Mononuclear cell (primary cell): Measurements from ENCODE around the gene RTRAF. TPM values are rescaled to one million over a fixed set of nuclear protein-coding genes. Genes with fewer than 3 reads are reported as not detected.

Experiments used
- H3K27me3 ChIP-seq: 2 replicates; pipeline ENCODE4 v1.6.0; 2011; ENCODE audit warnings: low read length, control low read depth; ENCODE audit not compliant: insufficient read depth
- H3K4me1 ChIP-seq: 2 replicates; pipeline ENCODE4 v1.5.1; 2011; ENCODE audit warnings: mild to moderate bottlenecking, low read length, control low read depth; ENCODE audit not compliant: insufficient read depth
- H3K4me3 ChIP-seq: 2 replicates; pipeline ENCODE4 v1.5.1; 2011; ENCODE audit warnings: mild to moderate bottlenecking, low read length, moderate library complexity
- H3K9me3 ChIP-seq: 2 replicates; pipeline ENCODE4 v1.5.1; 2011; ENCODE audit warnings: low read depth, mild to moderate bottlenecking, control low read depth, low read length
- total RNA-seq: library from RNA; depleted of rRNA; stranded (reverse); fragments of >200 nt; gene quantifications from one replicate; pipeline ENCODE4 v1.2.3, GENCODE V29; 2012

Gene RTRAF
- total RNA-seq, 1 donor, result 99.7 TPM

DNA sequence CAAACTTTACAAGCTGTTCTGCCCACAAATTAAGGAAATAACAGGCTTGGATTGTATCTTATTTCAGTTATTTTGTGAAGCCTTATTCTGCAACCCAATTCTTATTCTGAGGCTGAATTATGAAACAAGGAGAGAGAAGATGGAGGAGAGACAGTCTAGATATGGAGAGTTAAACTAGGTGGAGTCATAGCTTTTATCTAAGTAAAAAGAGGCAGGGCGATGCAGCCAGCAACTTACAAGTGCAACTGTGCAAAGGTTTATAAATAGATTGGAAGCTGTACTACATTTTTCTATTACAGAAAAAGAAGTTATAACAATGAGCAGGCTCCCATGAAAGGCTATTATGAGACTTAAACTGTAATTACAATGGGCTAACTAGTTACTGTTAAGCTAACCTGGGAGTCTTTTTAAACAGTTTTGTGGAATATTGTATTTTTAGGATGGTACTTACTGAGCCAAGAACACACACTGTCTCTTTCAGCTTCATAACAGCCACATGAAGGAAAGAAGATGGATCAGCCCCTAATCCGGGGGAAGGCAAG lies 57.1 kb downstream of the RTRAF start:
- H3K27me3 ChIP-seq, result no peaks in the 10 kb centered on the region
- no peak overlapping the region for H3K4me3 ChIP-seq
- H3K9me3 ChIP-seq, result no peaks in the 10 kb centered on the region
- no peaks in the 10 kb centered on the region for H3K4me1 ChIP-seq

DNA sequence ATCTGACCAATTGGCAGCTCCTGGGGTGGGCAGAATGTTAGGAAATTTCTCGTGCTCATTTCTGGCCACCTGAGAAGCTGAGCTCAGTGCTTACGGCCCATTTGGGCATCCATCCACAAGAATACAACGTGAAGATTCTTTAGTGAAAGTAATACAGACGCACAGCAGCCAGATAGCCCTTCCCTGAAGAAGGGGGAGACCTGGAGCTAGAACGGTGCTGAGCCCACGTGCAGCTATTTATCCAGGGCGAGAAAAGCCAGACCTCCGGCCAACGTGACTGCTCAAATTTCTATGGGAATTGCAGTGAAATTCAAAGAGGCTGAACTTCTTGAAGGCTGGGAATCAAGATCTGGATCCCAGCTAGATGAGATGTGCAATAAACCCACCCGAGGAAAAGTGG lies 58.8 kb downstream of the RTRAF start:
- H3K4me1 ChIP-seq, result no peaks in the 10 kb centered on the region
- no peaks in the 10 kb centered on the region for H3K27me3 ChIP-seq
- H3K9me3 ChIP-seq, result no peaks in the 10 kb centered on the region
- H3K4me3 ChIP-seq, result no peak overlapping the region

DNA sequence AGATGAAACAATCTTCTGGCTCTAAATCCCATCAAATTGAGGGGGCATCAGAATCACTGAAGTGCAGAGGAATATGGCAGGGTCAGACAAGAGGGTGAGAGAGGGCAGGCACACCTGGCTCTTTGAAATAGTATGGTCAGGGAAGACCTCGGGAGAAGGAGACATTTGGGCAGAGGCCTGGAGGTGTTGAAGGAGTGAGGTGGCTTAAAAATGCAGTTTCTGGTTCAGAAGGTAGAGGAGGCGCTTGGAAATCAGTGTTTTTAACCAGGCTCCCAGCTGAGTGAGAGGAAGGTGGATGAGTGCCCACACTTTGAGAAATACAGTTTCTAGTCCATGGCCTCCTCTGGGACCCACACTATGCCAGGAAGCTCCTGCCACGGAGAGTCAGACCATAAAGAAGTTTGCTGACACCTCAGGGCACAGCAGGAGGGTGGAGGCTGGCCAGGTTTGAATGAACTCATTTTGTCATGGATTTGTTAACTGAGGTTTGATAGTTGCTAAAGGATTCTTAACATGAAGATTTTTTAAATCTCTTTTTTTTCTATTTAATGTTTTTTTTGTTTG lies 59.4 kb downstream of the RTRAF start:
- no peaks in the 10 kb centered on the region for H3K4me1 ChIP-seq
- H3K27me3 ChIP-seq, result no peaks in the 10 kb centered on the region
- H3K4me3 ChIP-seq, result no peak overlapping the region
- H3K9me3 ChIP-seq, result no peaks in the 10 kb centered on the region

DNA sequence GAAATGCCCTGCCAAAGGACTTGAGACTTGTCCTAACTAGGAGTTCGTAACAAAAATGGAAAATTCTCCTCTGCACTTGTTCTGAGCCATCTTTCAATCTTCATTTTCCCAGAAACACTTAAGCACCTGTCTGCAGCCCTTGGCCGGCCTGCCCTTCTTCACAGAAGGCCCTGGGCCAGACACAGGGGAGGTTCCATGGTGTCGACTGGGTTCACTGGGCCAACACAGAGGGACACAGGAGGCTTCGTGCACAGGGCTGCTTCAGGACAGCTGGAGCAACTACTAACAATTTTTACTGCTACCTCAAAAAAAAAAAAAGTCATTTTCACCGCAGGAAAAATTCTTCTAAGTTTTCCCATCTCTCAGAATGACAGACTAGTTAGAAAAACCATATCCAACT lies 59.9 kb downstream of the RTRAF start:
- H3K27me3 ChIP-seq, result no peaks in the 10 kb centered on the region
- no peaks in the 10 kb centered on the region for H3K9me3 ChIP-seq
- no peaks in the 10 kb centered on the region for H3K4me1 ChIP-seq
- no peak overlapping the region for H3K4me3 ChIP-seq

DNA sequence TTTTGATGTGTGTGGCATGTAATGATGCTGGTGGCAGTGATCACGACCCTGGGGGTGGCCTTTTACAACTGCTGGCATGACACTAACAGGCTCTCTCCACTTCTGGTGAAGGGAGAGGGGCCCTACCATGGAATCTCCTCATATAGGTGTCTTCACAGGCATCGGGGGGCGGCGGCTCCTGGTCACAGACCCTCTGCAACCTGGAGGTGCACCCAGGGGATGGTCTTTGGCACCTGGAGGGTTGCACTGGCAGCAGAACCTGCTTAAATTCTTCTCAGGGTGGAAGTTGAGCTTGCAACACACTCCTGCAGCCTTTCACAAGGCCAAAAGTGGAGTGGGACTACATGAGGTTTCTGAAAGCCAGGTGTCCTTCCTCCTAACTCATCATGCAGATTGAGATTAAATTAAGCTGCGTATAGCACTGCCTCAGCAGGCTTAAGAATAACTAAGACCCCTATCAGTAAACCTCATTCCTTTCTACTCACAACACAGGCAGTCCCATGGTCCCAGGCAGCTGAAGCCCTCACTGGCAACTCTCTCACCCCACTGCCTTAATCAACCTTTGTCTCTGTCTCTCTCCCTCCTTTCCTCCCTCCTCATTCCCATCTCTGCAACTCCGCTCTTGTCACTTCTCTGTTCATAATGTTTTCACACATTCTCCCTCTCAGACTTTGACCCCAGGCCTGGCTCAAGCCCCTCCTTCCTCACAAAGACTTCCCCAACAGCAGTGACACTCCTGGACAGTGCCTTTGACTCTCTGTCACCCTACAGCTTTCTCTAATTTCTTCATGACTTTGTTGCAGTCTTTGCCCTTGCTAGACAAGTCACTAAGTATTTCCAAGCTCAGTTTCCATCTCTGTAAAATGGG lies 60.6 kb downstream of the RTRAF start:
- no peaks in the 10 kb centered on the region for H3K27me3 ChIP-seq

DNA sequence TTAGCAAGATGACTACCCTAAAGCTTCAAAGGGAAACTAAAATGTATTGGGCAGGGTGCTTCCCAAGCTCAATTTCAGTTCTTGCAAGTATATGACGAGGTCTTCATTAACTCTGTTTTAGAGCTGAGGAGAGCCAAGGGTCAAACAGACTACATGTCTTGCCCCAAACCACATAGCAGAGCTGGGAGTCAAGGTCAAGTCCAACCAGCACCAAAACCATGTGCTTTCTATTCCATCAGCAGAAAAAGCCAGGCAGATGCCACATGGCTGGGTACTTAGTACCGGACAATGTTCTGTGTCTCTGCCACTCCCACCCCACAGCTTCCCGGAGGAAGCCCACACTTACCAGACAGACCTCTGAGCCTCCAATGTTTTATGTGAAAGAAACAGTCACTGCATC lies 61.9 kb downstream of the RTRAF start:
- H3K4me1 ChIP-seq, result no peaks in the 10 kb centered on the region
- H3K4me3 ChIP-seq, result no peak overlapping the region
- no peaks in the 10 kb centered on the region for H3K27me3 ChIP-seq
- H3K9me3 ChIP-seq, result no peaks in the 10 kb centered on the region

More for the DNA sequence above, 60.6 kb downstream of the RTRAF start:
- Histone ChIP-seq H3K9me3 (no peaks in the 10 kb centered on the region), H3K4me1 (no peaks in the 10 kb centered on the region), H3K4me3 (no peak overlapping the region)

DNA sequence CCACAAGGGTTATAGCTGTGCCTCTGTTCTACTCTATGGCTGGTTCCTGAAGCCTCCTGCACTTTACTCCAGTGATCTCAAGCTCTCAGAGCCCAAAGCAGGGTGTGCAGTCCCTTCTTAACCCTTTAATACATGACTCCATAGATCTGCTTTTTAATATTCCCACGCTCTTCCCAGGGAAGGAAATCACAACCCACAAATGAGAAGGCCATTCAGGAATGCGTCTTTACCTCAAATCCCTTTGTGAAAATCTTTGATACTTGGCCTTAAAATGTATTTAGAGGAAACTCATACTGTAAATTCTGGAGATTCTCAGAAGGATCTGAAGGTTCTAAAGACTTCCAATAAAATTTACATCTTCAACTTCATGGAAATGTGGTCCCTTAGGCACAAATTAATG lies 62.5 kb downstream of the RTRAF start:
- Histone ChIP-seq H3K4me3 (no peak overlapping the region), H3K4me1 (no peaks in the 10 kb centered on the region), H3K9me3 (no peaks in the 10 kb centered on the region), H3K27me3 (no peaks in the 10 kb centered on the region)

DNA sequence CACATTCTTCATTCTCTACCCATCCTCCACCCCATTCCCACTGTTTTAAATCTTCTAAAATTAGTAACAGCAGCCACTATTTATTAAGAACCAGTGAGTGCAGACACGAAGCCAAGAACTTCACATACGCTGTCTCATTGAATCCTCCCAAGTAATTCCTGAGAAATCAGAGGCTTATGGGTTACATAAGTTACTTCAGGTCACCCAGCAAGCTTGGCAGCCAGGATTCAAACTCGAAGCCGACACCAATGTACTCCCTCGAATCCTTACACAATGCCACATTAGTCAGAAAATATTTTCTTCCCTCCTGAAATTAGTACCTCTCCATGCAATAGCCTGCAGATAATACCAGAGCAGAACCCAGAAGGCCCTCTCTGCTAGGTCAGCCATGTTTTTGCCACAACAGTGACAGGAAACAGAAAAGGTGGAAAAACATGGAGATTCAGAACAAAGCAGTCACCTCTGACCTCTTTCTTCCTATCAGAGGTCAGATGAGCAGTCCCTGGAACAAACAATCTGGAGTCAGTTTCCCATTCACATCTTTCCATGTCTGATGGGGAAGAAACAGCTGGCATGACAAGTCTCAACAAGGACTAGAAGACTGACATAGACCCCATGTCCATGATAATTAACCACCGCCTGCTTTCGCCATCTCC lies 63.1 kb downstream of the RTRAF start:
- H3K4me1 ChIP-seq, result no peaks in the 10 kb centered on the region
- H3K4me3 ChIP-seq, result no peak overlapping the region
- no peaks in the 10 kb centered on the region for H3K9me3 ChIP-seq

DNA sequence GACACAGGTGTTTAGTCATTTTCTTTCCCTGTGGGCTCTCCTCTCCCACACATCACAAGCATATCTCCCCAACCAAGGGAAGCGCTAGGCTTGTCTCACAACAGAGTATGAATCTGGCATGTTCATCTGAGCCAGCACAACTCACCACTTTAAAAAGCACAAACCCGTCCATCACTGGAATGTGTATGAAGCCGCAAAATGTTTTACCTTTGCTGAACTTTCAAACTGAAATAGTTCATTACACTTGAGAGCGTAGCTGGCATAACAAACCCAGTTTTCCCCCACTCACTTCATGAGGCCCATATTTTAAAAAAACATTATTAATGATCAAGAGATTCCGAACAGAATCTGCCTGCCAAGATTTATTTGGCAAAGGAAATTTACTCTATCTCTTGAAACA lies 63.7 kb downstream of the RTRAF start:
- H3K4me1 ChIP-seq, result no peaks in the 10 kb centered on the region
- H3K4me3 ChIP-seq, result no peak overlapping the region
- H3K9me3 ChIP-seq, result no peaks in the 10 kb centered on the region
- H3K27me3 ChIP-seq, result no peaks in the 10 kb centered on the region

More for the DNA sequence above, 63.1 kb downstream of the RTRAF start:
- no peaks in the 10 kb centered on the region for H3K27me3 ChIP-seq

DNA sequence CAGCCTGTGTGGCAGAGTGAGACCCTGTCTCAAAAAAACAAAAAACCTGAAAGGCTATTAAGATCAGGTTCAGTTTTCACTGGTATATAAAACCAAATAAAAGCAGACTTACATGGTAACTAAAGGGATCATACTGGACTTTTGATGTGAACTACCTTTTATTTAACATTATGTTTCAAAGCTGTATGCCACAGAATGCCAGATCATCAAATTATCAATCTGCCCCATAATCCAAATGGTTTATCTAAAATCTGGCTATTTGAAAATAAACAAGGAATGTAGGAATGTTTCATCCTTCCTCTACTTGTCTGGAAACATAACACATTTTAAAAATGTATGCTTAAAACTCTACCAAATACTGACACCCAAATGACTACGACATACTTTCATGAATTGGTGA lies 65.3 kb downstream of the RTRAF start:
- H3K27me3 ChIP-seq, result no peaks in the 10 kb centered on the region
- no peak overlapping the region for H3K4me3 ChIP-seq
- H3K4me1 ChIP-seq, result no peaks in the 10 kb centered on the region
- no peaks in the 10 kb centered on the region for H3K9me3 ChIP-seq

DNA sequence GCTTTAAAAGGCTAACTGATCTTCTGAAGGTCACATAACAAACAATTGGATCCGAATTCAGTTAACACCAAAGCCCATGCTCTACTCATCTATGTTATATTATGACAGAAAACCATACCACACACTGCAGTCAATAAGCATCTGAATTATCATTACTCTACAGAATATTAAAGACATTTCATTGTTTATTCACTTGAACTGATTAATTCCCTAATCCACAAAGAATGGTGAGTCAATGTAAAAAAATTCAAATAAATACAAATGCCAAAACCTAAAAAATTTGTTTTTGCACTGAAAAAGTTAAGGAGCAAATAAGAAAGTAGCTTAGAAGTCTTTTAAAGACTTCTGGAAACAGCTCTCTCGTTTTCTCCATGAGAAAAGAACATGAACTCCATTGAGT lies 65.8 kb downstream of the RTRAF start:
- Histone ChIP-seq H3K9me3 (no peaks in the 10 kb centered on the region), H3K27me3 (no peaks in the 10 kb centered on the region), H3K4me3 (no peak overlapping the region), H3K4me1 (no peaks in the 10 kb centered on the region)

DNA sequence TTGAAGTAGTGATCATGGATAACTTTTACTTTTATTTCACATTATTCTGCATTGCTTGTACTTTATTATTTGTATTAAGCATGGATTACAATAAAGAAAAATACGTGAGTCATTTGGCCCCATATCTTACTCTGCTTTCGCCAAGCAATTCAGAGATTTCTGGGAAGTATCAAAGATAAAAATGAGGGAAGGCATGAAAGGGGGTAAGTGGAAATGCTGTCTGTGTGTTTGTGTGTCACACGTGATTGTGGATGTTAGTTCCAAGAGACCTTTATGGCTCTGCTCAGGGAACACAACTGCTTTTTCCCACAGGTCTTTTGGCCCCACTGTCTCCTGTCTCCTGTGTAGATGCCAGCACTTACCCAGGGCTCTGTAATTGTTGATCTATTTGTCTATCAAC lies 69.0 kb downstream of the RTRAF start:
- Histone ChIP-seq H3K4me3 (no peak overlapping the region), H3K27me3 (peaks cover 9% of the 10 kb centered on the region), H3K4me1 (no peaks in the 10 kb centered on the region), H3K9me3 (no peaks in the 10 kb centered on the region)

DNA sequence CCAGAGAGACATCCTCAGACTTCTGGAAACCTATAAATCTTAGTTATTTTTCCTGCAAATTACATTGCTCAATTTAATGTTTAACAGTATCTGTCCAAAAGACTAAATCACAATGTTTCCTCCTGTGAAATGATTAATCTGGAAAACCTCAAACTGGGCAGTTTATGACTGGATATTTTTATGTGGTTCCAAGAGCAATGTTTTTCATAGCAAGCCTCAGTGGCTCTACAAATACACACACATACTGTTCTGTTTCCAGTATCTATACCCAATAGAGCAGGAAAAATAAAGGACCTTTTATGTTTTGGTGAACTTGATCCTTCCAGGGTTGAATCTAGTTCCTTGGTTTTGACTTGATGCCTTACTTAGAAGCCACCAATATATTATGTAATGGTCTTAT lies 70.3 kb downstream of the RTRAF start:
- H3K27me3 ChIP-seq, result peaks cover 9% of the 10 kb centered on the region
- no peak overlapping the region for H3K4me3 ChIP-seq
- H3K9me3 ChIP-seq, result no peaks in the 10 kb centered on the region
- no peaks in the 10 kb centered on the region for H3K4me1 ChIP-seq

DNA sequence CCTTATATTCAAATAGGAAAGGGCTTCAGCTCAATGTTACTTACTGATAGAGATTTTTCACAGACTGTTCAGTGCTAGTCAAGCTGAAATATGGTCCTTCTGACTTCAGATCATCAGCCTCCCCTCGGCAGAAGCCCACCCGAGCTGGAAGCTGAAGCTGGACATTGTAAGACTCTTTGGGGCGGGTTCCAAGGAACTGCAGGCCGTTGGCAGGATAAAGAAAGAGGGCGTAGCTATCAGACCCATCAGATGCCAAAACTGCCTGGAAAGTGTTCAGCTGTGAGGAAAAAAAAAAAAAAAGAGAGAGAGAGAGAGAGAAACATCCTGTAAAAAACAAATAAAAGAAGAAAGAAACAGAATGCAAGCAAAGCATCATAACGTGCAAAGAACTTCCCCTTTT lies 70.7 kb downstream of the RTRAF start:
- Histone ChIP-seq H3K4me3 (no peak overlapping the region), H3K4me1 (no peaks in the 10 kb centered on the region), H3K27me3 (peaks cover 9% of the 10 kb centered on the region), H3K9me3 (no peaks in the 10 kb centered on the region)
